Osteoblast (primary cell): Measurements from ENCODE around the gene LAMA4. TPM values are rescaled to one million over a fixed set of nuclear protein-coding genes. Genes with fewer than 3 reads are reported as not detected.

Experiments used
- DNase-seq: peaks from one replicate; pipeline ENCODE4 v3.0.0; 2011; ENCODE audit warnings: low spot score, mixed read lengths; ENCODE audit not compliant: insufficient read length; ENCODE audit errors: missing footprints
- H2AFZ ChIP-seq: 2 replicates; pipeline ENCODE4 v1.6.0; 2011; ENCODE audit warnings: mild to moderate bottlenecking, low read length
- H3K27ac ChIP-seq: 2 replicates; pipeline ENCODE4 v1.5.1; 2011; ENCODE audit warnings: mild to moderate bottlenecking, low read depth, low read length, moderate library complexity
- H3K27me3 ChIP-seq: 2 replicates; pipeline ENCODE4 v1.6.0; 2012; ENCODE audit warnings: mild to moderate bottlenecking, control low read depth, inconsistent platforms, low read length, moderate library complexity; ENCODE audit not compliant: insufficient read depth
- H3K36me3 ChIP-seq: 2 replicates; pipeline ENCODE4 v1.5.1; 2011; ENCODE audit warnings: mild to moderate bottlenecking, low read length, control low read depth, moderate library complexity; ENCODE audit not compliant: insufficient read depth
- H3K4me1 ChIP-seq: 2 replicates; pipeline ENCODE4 v1.5.1; 2011; ENCODE audit warnings: mild to moderate bottlenecking, low read length, control low read depth, moderate library complexity; ENCODE audit not compliant: insufficient read depth
- H3K4me2 ChIP-seq: 2 replicates; pipeline ENCODE4 v1.6.0; 2011; ENCODE audit warnings: mild to moderate bottlenecking, low read length; ENCODE audit not compliant: insufficient read depth
- H3K4me3 ChIP-seq: fragments of 200-600 bp; sonication (generic); 3 replicates; pipeline ENCODE4 v1.5.1; 2012; ENCODE audit warnings: mild to moderate bottlenecking, low read length, inconsistent platforms; ENCODE audit not compliant: insufficient read depth
- H3K79me2 ChIP-seq: 2 replicates; pipeline ENCODE4 v1.6.0; 2012; ENCODE audit warnings: mild to moderate bottlenecking, low read length, control low read depth, inconsistent platforms; ENCODE audit not compliant: insufficient read depth
- H3K9me3 ChIP-seq: 2 replicates; pipeline ENCODE4 v1.5.1; 2011; ENCODE audit warnings: low read depth, low read length, control low read depth
- H4K20me1 ChIP-seq: 2 replicates; pipeline ENCODE4 v1.6.0; 2012; ENCODE audit warnings: mild to moderate bottlenecking, low read length, control low read depth; ENCODE audit not compliant: insufficient read depth
- CTCF ChIP-seq: IDR thresholded peaks from 2 replicates; pipeline ENCODE4 v1.5.1; 2011; ENCODE audit warnings: mild to moderate bottlenecking, low read depth, low read length, moderate library complexity; ENCODE audit errors: extremely low read depth
- total RNA-seq: library from RNA; depleted of rRNA; stranded (reverse); fragments of >200 nt; gene quantifications from 2 replicates; pipeline ENCODE4 v1.2.3, GENCODE V29; 2012

The LAMA4 gene
- total RNA-seq, 1 donor = 260 TPM

GRCh38 chr6:112218563-112218962 lies 35.8 kb downstream of the LAMA4 start:
- Histone ChIP-seq H3K4me3 (no peak overlapping the region), H3K79me2 (peaks cover 26% of the 10 kb centered on the region), H3K4me1 (peaks cover 85% of the 10 kb centered on the region), H4K20me1 (no peaks in the 10 kb centered on the region), H3K36me3 (peaks cover 22% of the 10 kb centered on the region), H2AFZ (no peak overlapping the region), H3K4me2 (peak overlapping the region; percentile 29), H3K9me3 (no peaks in the 10 kb centered on the region), H3K27me3 (no peaks in the 10 kb centered on the region), H3K27ac (peak overlapping the region; percentile 80)
- DNase-seq = peak; percentile 29
- no peak for TF ChIP-seq CTCF

GRCh38 chr6:112216662-112217551 lies 37.5 kb downstream of the LAMA4 start:
- Histone ChIP-seq H3K4me3 (no peak overlapping the region), H3K4me1 (peaks cover 68% of the 10 kb centered on the region), H3K36me3 (peaks cover 37% of the 10 kb centered on the region), H2AFZ (no peak overlapping the region), H3K79me2 (peaks cover 26% of the 10 kb centered on the region), H3K27me3 (no peaks in the 10 kb centered on the region), H4K20me1 (no peaks in the 10 kb centered on the region), H3K27ac (peak overlapping the region; percentile 80), H3K9me3 (no peaks in the 10 kb centered on the region), H3K4me2 (peak overlapping the region; percentile 51)
- no peak for TF ChIP-seq CTCF
- DNase-seq = peak; percentile 58

DNA sequence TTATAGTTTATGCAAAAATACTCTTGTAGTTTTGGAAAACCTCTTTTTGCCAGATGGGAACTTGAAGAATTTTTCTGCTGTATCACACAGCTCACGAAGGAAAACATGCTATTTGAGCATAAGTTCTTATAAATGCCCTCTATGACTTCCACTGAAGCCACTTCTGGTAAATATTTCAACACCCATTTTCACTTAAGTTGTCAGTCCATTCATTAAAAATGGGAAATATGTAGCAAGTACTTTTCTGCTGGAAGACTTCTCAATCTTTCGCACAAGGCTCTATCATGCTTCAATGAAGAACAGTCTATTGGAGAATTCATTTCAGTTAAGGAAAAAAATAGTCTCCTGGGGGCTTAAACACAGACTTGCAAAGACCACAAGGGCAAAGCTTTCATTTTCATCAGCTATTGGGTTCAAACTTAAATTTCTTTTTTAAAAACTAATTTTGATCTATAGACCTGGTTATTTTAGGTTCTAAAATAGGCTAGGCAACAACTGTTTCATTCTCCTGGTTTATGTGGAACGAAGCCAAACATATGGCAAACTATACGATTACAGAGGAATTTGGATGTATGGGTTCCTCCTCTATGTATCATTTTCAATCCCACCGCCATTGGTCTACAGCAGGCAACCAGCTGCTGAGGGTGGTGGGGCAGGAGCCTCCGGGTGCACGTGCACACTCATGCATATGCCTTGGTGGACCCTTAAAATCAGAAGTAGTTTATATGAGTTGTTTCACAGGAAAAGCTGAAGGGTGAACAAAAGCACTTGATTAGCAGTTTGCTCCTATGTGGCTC lies 38.7 kb downstream of the LAMA4 start:
- Histone ChIP-seq H3K27ac (peak overlapping the region; percentile 80), H3K79me2 (peaks cover 19% of the 10 kb centered on the region)
- no peak for TF ChIP-seq CTCF

More for the DNA sequence above, 38.7 kb downstream of the LAMA4 start:
- H3K36me3 ChIP-seq = peaks cover 50% of the 10 kb centered on the region
- peak overlapping the region; percentile 51 for H3K4me2 ChIP-seq
- H3K27me3 ChIP-seq = no peaks in the 10 kb centered on the region
- H2AFZ ChIP-seq = no peak overlapping the region
- H3K9me3 ChIP-seq = no peaks in the 10 kb centered on the region
- H4K20me1 ChIP-seq = no peaks in the 10 kb centered on the region
- H3K4me1 ChIP-seq = peaks cover 56% of the 10 kb centered on the region
- no peak overlapping the region for H3K4me3 ChIP-seq
- no peak for DNase-seq
